NCI-H524 treated with DMSO at 0.1 percent for 48 hours (cell line): ENCODE results near the gene IPO4.

ENCODE experiments used
- DNase-seq: peaks from one replicate; lab custom pipeline; 2025; lab: John Stamatoyannopoulos, UW

Gene IPO4

GRCh38 chr14:24172261-24172860, 16.3 kb downstream of the IPO4 start:
- DNase-seq: no peak

- peak; percentile 100 for DNase-seq
Observed at GRCh38 chr14:24171422-24172260, 17.0 kb downstream of the IPO4 start, which contains the start of gene REC8. Gene REC8 (plus strand): TSS chr14:24172080. CDS start chr14:24172553, 473 bp downstream.

DNA sequence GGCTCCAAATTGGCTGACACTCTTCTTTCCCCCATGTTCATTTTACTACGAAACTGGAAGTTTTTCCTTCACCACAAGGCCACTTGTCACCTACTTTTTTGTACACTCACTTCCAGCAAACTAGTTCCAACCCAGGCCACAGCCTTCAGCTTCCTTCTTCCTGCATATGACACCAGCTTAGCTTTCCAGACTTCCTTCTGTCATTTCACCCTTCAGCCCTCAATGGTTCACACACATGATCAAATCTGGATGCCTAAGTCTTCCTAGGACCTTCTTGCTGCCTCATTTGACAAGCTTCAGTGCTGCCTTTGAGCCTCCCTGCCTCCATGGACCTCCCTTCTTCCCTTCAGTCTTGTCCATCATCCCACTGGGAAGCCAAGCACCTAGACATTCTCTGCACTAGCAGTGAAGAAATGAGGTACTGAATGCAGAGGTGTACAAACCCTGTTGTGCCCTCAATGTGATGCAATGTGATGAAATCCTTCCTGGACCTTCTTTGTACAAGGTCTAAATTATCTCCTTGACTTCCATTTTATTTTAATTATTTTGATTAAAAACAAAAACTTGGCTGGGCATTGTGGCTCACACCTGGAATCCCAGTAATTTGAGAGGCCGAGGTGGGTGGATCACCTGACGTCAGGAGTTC, 21.0 kb downstream of the IPO4 start:
- no peak for DNase-seq

- no peak for DNase-seq
Observed at GRCh38 chr14:24165785-24166184, 22.8 kb downstream of the IPO4 start.

- no peak for DNase-seq
Observed at GRCh38 chr14:24164518-24164991, 24.1 kb downstream of the IPO4 start.

- no peak for DNase-seq
Observed at GRCh38 chr14:24162093-24162492, 26.5 kb downstream of the IPO4 start.

DNA sequence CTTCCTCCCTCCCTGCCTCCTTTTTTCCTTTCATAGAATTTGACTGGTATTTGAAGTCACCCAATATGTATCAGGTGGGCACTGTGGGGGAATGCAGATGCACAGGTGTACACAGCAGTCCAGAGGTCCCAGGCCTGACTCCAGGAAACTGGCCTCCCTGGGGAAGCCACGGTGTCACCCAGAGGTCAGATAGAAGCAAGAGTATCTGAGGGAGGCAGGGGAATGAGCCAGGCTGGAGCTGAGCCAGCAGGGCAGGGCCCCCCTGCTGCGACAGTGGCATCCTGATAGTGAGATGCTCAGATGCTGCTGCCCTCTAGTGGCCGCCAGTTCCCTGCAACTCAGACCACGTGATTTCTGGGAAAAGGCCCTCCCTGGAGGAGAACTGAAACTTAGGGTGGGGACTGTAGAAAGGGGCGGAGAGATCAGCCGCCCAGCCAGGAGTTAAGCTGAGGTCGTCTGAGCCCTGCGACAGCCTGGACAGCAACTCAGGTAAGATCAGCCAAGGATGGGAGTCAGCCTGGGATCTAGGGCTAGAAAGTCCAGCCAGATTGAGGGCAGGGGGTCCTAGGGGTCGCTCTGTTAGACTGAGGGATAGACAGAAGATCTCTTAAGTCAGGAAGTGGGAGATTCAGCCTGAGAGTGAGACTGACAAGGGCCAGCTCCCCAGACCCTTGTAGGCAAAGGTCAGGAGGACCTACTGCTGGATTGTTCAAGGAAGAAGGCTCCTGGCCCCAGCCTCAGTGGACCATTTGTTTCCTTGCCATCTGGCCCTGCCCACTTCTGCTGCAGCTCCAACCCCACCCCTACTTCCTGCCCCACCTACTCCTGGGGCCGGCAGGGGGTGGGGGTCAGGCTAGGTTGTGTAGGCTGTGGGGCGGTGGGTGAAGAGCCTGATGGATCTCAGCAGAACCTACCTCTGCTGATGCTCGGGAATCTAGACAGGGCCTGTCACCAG, 27.5 kb downstream of the IPO4 start, which contains the start of gene IRF9:
IRF9 (plus strand) TSS at position 416 of the 955 bp plus-strand sequence. CDS start 880 bp downstream, outside the sequence.
- DNase-seq: peak; percentile 90

- DNase-seq: no peak
Observed at GRCh38 chr14:24160499-24160849, 28.1 kb downstream of the IPO4 start.

DNA sequence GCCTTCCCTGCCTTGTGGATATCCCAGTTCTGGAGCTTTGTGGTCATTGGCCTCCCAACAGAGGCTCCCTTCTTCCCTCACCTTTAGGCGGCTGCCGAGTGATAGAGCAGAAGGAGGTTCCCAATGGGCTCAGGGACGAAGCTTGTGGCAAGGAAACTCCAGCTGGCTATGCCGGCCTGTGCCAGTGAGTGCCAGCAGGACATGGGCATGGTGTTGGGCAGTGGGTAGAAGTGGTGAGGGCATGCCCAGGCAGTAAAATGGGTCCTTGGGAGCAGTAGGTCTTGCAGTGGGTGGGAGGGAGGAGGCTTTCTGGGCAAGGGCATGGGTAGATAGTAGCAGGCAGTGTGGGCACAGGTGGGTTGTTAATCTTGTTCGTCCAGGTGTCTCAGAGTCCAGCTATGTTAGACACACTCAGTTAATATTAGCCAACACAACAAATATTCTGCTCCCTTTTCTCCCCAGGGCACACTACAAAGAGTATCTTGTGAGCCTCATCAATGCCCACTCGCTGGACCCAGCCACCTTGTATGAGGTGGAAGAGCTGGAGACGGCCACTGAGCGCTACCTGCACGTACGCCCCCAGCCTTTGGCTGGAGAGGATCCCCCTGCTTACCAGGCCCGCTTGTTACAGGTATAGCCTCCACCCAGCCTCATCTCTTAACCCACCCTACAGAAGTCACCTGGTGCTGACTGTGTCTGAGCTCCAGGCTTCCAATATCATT, 28.7 kb downstream of the IPO4 start:
- DNase-seq: no peak

DNA sequence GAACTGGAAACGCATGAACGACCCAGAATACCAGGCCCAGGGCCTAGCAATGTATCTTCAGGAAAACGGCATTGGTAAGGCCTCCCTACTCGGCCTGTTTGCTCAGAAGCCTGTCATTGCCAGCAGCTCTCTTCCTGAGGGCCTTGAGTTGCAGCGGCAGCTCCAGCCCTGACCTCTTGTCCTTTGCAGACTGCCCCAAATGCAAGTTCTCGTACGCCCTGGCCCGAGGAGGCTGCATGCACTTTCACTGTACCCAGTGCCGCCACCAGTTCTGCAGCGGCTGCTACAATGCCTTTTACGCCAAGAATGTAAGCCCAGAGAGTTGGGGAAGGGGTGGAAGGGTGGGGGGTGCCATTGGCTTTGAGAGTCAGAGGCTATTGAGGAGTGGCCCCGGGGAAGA, 31.3 kb downstream of the IPO4 start:
- no peak for DNase-seq

- DNase-seq: no peak
Observed at GRCh38 chr14:24156840-24157239, 31.8 kb downstream of the IPO4 start.

DNA sequence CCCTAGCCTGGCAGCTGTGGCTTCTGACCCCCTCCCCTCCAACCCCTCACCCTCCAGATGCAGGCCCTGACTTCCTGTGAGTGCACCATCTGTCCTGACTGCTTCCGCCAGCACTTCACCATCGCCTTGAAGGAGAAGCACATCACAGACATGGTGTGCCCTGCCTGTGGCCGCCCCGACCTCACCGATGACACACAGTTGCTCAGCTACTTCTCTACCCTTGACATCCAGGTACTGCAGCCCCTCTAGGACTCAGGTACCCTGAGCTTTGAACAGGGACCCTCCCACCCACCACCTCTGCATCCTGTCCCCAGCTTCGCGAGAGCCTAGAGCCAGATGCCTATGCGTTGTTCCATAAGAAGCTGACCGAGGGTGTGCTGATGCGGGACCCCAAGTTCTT, 33.5 kb downstream of the IPO4 start:
- DNase-seq: peak; percentile 34

GRCh38 chr14:24151404-24152080, 37.1 kb downstream of the IPO4 start:
- DNase-seq: no peak

GRCh38 chr14:24150993-24151392, 37.6 kb downstream of the IPO4 start:
- no peak for DNase-seq

- no peak for DNase-seq
Observed at GRCh38 chr14:24150567-24150966, 38.0 kb downstream of the IPO4 start.

DNA sequence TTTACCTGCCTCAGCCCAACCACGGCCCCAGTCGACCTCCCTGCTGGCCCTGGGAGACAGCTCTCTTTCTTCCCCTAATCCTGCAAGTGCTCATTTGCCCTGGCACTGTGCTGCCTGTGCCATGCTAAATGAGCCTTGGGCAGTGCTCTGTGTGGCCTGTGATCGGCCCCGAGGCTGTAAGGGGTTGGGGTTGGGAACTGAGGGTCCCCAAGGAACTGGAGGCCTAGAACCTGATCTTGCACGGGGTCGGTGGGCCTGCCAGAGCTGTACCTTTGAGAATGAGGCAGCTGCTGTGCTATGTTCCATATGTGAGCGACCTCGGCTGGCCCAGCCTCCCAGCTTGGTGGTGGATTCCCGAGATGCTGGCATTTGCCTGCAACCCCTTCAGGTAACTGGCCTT, 38.6 kb downstream of the IPO4 start:
- no peak for DNase-seq

DNA sequence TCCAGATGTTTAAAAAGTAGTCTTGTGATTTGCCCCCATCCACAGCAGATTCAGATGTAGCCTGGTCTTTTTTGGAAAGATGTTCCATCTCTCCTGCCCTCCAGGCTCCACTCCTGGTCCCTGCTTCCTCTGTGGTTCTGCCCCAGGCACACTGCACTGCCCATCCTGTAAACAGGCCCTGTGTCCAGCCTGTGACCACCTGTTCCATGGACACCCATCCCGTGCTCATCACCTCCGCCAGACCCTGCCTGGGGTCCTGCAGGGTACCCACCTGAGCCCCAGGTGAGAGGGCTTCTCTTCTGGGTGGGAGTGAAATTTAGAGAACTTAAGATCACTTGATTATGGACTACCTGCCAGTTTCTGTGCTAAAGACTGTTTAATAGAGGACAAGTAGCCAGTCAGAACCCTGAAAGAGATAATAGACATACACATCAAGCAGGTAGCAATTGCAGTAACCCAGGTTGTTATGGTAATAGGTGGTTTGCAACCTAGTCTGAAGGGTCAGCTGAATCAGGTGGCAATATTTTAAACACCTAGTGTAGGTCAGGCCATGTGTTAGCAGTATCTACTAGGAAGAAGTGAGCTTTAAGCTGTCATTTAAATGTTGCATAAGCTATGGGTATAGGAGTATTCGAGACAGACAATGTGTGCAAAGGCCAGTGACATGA, 39.2 kb downstream of the IPO4 start:
- DNase-seq: no peak

DNA sequence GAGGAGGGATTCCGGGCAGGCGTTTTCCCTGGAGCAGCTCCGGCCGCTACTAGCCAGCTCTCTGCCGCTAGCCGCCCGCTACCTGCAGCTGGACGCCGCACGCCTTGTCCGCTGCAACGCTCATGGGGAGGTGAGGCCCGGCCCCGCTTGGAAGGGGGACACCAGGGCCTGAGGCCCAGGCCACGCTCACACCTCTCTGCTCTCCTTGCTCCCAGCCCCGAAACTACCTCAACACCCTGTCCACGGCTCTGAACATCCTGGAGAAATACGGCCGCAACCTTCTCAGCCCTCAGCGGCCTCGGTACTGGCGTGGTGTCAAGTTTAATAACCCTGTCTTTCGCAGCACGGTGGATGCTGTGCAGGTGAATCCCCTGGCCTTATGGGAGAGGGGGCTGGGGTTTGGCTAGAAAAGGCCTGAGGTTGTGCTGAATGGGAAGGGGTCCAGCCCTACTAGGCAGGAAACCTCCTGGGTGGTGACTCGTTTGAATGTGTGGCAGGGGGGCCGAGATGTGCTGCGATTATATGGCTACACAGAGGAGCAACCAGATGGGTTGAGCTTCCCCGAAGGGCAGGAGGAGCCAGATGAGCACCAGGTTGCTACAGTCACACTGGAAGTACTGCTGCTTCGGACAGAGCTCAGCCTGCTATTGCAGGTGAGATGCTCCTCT, 40.7 kb downstream of the IPO4 start:
- no peak for DNase-seq
